Panc1 (cell line): ENCODE data around the gene GPATCH8.
A peak's percentile ranks its signal among the peaks of the same experiment; 100 is the strongest.

Source experiments
- CTCF ChIP-seq: fragments of 450-650 bp; IDR thresholded peaks from 2 replicates; pipeline ENCODE4 v1.5.1; 2017; ENCODE audit warnings: mild to moderate bottlenecking
- POLR2AphosphoS5 ChIP-seq: IDR thresholded peaks from 2 replicates; pipeline ENCODE4 v1.6.1; 2012; ENCODE audit warnings: mild to moderate bottlenecking, low read depth, low read length, moderate library complexity
- TCF7L2 ChIP-seq: IDR thresholded peaks from 2 replicates; pipeline ENCODE4 v1.6.1; 2011; ENCODE audit warnings: mild to moderate bottlenecking, low read depth, low read length, inconsistent platforms

GRCh38 chr17:44363613-44364159 is 139.5 kb downstream of the GPATCH8 start, which contains the start of gene FAM171A2:
- TF ChIP-seq CTCF, result peak; percentile 94
- TF ChIP-seq POLR2AphosphoS5, result no peak
- no peak for TF ChIP-seq TCF7L2
